Measurements from ENCODE around the gene ELP6.
"Not testable (repeated sequence)": the region's sequence is repeated elsewhere in the genome, so short reads cannot be mapped to it uniquely, and the experiment has no call there.

ELP6 gene

GRCh38 chr3:47527952-47528725 lies 14.6 kb upstream of the ELP6 start:
- no peak overlapping the region for H3K9ac ChIP-seq (ENCODE audit: low read length)
- no peaks in the 10 kb centered on the region for H3K36me3 ChIP-seq (ENCODE audit: insufficient read depth, low read length)
- H3K4me1 ChIP-seq (ENCODE audit: insufficient read depth, low read length), result no peaks in the 10 kb centered on the region
- no peak overlapping the region for H3K27ac ChIP-seq (ENCODE audit: low read depth, low read length)
- H3K9me3 ChIP-seq (ENCODE audit: low read length), result no peaks in the 10 kb centered on the region
- no peak overlapping the region for H3K4me3 ChIP-seq (ENCODE audit: low read depth in 1 of 2, low read length in 2 of 2)
- H3K27me3 ChIP-seq (ENCODE audit: control insufficient read depth in 1 of 2, insufficient read depth in 2 of 2, low read length in 2 of 2), result no peaks in the 10 kb centered on the region

GRCh38 chr3:47525617-47526016 lies 12.1 kb upstream of the ELP6 start:
- Histone ChIP-seq H3K9ac (ENCODE audit: low read length) (no peak overlapping the region), H3K9me3 (ENCODE audit: low read length) (no peaks in the 10 kb centered on the region), H3K27me3 (ENCODE audit: control insufficient read depth in 1 of 2, insufficient read depth in 2 of 2, low read length in 2 of 2) (no peaks in the 10 kb centered on the region), H3K4me1 (ENCODE audit: insufficient read depth, low read length) (peaks cover 7% of the 10 kb centered on the region), H3K36me3 (ENCODE audit: insufficient read depth, low read length) (no peaks in the 10 kb centered on the region), H3K27ac (ENCODE audit: low read depth, low read length) (no peak overlapping the region), H3K4me3 (ENCODE audit: low read depth in 1 of 2, low read length in 2 of 2) (no peak overlapping the region)

- H3K27ac ChIP-seq (ENCODE audit: low read depth, low read length), result no peak overlapping the region
Observed at GRCh38 chr3:47523310-47524073, 10.0 kb upstream of the ELP6 start.

GRCh38 chr3:47522082-47522987 lies 8.8 kb upstream of the ELP6 start:
- Histone ChIP-seq H3K9me3 (ENCODE audit: low read length) (no peaks in the 10 kb centered on the region), H3K4me3 (ENCODE audit: low read depth in 1 of 2, low read length in 2 of 2) (no peak overlapping the region), H3K9ac (ENCODE audit: low read length) (no peak overlapping the region)

More at GRCh38 chr3:47523310-47524073, 10.0 kb upstream of the ELP6 start:
- Histone ChIP-seq H3K9ac (ENCODE audit: low read length) (no peak overlapping the region), H3K36me3 (ENCODE audit: insufficient read depth, low read length) (no peaks in the 10 kb centered on the region), H3K27me3 (ENCODE audit: control insufficient read depth in 1 of 2, insufficient read depth in 2 of 2, low read length in 2 of 2) (no peaks in the 10 kb centered on the region), H3K4me3 (ENCODE audit: low read depth in 1 of 2, low read length in 2 of 2) (no peak overlapping the region), H3K4me1 (ENCODE audit: insufficient read depth, low read length) (peaks cover 7% of the 10 kb centered on the region), H3K9me3 (ENCODE audit: low read length) (no peaks in the 10 kb centered on the region)

GRCh38 chr3:47520756-47521155 lies 7.2 kb upstream of the ELP6 start:
- H3K27ac ChIP-seq (ENCODE audit: low read depth, low read length), result no peak overlapping the region
- peaks cover 7% of the 10 kb centered on the region for H3K4me1 ChIP-seq (ENCODE audit: insufficient read depth, low read length)
- no peaks in the 10 kb centered on the region for H3K36me3 ChIP-seq (ENCODE audit: insufficient read depth, low read length)
- no peaks in the 10 kb centered on the region for H3K9me3 ChIP-seq (ENCODE audit: low read length)
- H3K9ac ChIP-seq (ENCODE audit: low read length), result no peak overlapping the region
- no peak overlapping the region for H3K4me3 ChIP-seq (ENCODE audit: low read depth in 1 of 2, low read length in 2 of 2)
- no peaks in the 10 kb centered on the region for H3K27me3 ChIP-seq (ENCODE audit: control insufficient read depth in 1 of 2, insufficient read depth in 2 of 2, low read length in 2 of 2)

More at GRCh38 chr3:47522082-47522987, 8.8 kb upstream of the ELP6 start:
- no peaks in the 10 kb centered on the region for H3K36me3 ChIP-seq (ENCODE audit: insufficient read depth, low read length)
- H3K27ac ChIP-seq (ENCODE audit: low read depth, low read length), result no peak overlapping the region
- H3K4me1 ChIP-seq (ENCODE audit: insufficient read depth, low read length), result peaks cover 7% of the 10 kb centered on the region
- H3K27me3 ChIP-seq (ENCODE audit: control insufficient read depth in 1 of 2, insufficient read depth in 2 of 2, low read length in 2 of 2), result no peaks in the 10 kb centered on the region

GRCh38 chr3:47517937-47518336 lies 4.4 kb upstream of the ELP6 start:
- peaks cover 7% of the 10 kb centered on the region for H3K4me1 ChIP-seq (ENCODE audit: insufficient read depth, low read length)
- no peak overlapping the region for H3K27ac ChIP-seq (ENCODE audit: low read depth, low read length)
- no peak overlapping the region for H3K9ac ChIP-seq (ENCODE audit: low read length)
- no peaks in the 10 kb centered on the region for H3K36me3 ChIP-seq (ENCODE audit: insufficient read depth, low read length)
- H3K9me3 ChIP-seq (ENCODE audit: low read length), result no peaks in the 10 kb centered on the region
- no peaks in the 10 kb centered on the region for H3K27me3 ChIP-seq (ENCODE audit: control insufficient read depth in 1 of 2, insufficient read depth in 2 of 2, low read length in 2 of 2)
- no peak overlapping the region for H3K4me3 ChIP-seq (ENCODE audit: low read depth in 1 of 2, low read length in 2 of 2)

- Histone ChIP-seq H3K4me3 (ENCODE audit: low read depth in 1 of 2, low read length in 2 of 2) (no peak overlapping the region), H3K36me3 (ENCODE audit: insufficient read depth, low read length) (peaks cover 2% of the 10 kb centered on the region), H3K9me3 (ENCODE audit: low read length) (no peaks in the 10 kb centered on the region), H3K27me3 (ENCODE audit: control insufficient read depth in 1 of 2, insufficient read depth in 2 of 2, low read length in 2 of 2) (no peaks in the 10 kb centered on the region), H3K9ac (ENCODE audit: low read length) (no peak overlapping the region), H3K27ac (ENCODE audit: low read depth, low read length) (no peak overlapping the region), H3K4me1 (ENCODE audit: insufficient read depth, low read length) (no peaks in the 10 kb centered on the region)
Observed at GRCh38 chr3:47515864-47516319, 2.4 kb upstream of the ELP6 start.

- H3K9me3 ChIP-seq (ENCODE audit: low read length), result no peaks in the 10 kb centered on the region
- no peaks in the 10 kb centered on the region for H3K4me1 ChIP-seq (ENCODE audit: insufficient read depth, low read length)
- H3K9ac ChIP-seq (ENCODE audit: low read length), result no peak overlapping the region
- H3K4me3 ChIP-seq (ENCODE audit: low read depth in 1 of 2, low read length in 2 of 2), result no peak overlapping the region
- H3K27ac ChIP-seq (ENCODE audit: low read depth, low read length), result no peak overlapping the region
- no peaks in the 10 kb centered on the region for H3K27me3 ChIP-seq (ENCODE audit: control insufficient read depth in 1 of 2, insufficient read depth in 2 of 2, low read length in 2 of 2)
- H3K36me3 ChIP-seq (ENCODE audit: insufficient read depth, low read length), result peaks cover 6% of the 10 kb centered on the region
Observed at GRCh38 chr3:47515100-47515499, 1.6 kb upstream of the ELP6 start.

GRCh38 chr3:47512416-47513124 lies 942 bp downstream of the ELP6 start:
- peak overlapping the region; percentile 44 for H3K9ac ChIP-seq (ENCODE audit: low read length)
- peak overlapping the region; percentile 54 for H3K27ac ChIP-seq (ENCODE audit: low read depth, low read length)
- no peaks in the 10 kb centered on the region for H3K9me3 ChIP-seq (ENCODE audit: low read length)
- H3K4me1 ChIP-seq (ENCODE audit: insufficient read depth, low read length), result no peaks in the 10 kb centered on the region
- H3K4me3 ChIP-seq (ENCODE audit: low read depth in 1 of 2, low read length in 2 of 2), result peak overlapping the region; percentile 69 to 95
- H3K36me3 ChIP-seq (ENCODE audit: insufficient read depth, low read length), result peaks cover 11% of the 10 kb centered on the region
- H3K27me3 ChIP-seq (ENCODE audit: control insufficient read depth in 1 of 2, insufficient read depth in 2 of 2, low read length in 2 of 2), result no peaks in the 10 kb centered on the region

GRCh38 chr3:47505267-47505666 lies 8.2 kb downstream of the ELP6 start:
- not testable (repeated sequence) for H3K9ac ChIP-seq (ENCODE audit: low read length); H3K4me1 ChIP-seq (ENCODE audit: insufficient read depth, low read length); H3K27me3 ChIP-seq (ENCODE audit: control insufficient read depth in 1 of 2, insufficient read depth in 2 of 2, low read length in 2 of 2); H3K27ac ChIP-seq (ENCODE audit: low read depth, low read length); H3K4me3 ChIP-seq (ENCODE audit: low read depth in 1 of 2, low read length in 2 of 2); H3K9me3 ChIP-seq (ENCODE audit: low read length)
- peaks cover 36% of the 10 kb centered on the region for H3K36me3 ChIP-seq (ENCODE audit: insufficient read depth, low read length)
